ENCODE measurements around the gene HPCAL1. TPM values are rescaled to one million over a fixed set of nuclear protein-coding genes. Genes with fewer than 3 reads are reported as not detected.
A peak's percentile ranks its signal among the peaks of the same experiment; 100 is the strongest.

Gene HPCAL1
- total and polyA plus RNA-seq, 2 donors (not counting 1 experiment from before 2014, with no cell fraction given), result 60.3 to 65.1 TPM

DNA sequence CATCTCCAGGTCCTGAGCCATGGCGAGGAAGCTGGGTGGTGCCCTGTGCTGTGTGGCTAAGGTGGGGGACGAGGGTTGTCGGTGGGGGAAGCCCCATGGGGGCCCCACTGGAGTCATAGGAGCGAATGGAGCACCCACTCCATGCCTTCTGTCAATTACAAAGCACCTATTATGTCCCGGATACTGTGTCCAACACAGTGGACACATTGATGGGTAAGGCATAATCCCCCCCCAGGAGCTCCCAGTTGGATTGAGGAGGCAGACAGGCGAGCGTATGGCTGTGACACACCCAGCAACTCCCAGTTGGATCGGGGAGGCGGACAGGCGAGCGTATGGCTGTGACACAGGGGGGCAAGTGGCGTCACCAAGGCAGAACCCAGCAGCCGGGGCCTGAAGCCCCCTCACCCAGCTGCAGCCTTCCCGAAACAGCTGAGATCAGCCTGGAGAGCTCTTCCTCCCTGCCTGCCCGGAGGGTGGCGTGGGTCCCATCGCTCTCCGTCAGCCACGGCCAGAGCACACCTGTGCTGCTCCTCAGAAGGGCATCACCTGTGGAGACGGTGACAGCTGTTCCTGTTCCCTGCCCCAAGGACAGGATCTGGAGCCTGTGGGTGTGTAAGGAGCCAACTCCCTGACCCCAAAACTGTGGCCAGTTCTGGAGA is 69.6 kb downstream of the HPCAL1 start:
- CTCF ChIA-PET, result no interaction called here
- POLR2A ChIA-PET, result no interaction called here
- 96% methylated on average over 16 of the region's 20 CpGs for WGBS (ENCODE audit: insufficient coverage)
- Mint-ChIP-seq H3K27ac (no peak overlapping the region), H3K9me3 (ENCODE audit: insufficient read depth) (no peaks in the 10 kb centered on the region), H3K4me1 (peaks cover 63% of the 10 kb centered on the region), H3K27me3 (no peaks in the 10 kb centered on the region), H3K4me3 (no peak overlapping the region)
- intact Hi-C loops (cut with micrococcal nuclease), result no loop called here
- Histone ChIP-seq H3K4me2 (replicated peaks; ENCODE audit: low read depth, low read length, poor library complexity, severe bottlenecking) (no peak overlapping the region), H3K4me3 (ENCODE audit: control extremely low read depth in 1 of 5, extremely low read depth in 1 of 5, insufficient read depth in 1 of 5, low read depth in 2 of 5, low read length in 4 of 5) (no peak overlapping the region), H3K36me3 (replicated peaks in 1 of 2; ENCODE audit: control extremely low read depth in 1 of 2, control insufficient read depth in 1 of 2, extremely low read depth in 1 of 2, insufficient read depth in 2 of 2, low read length in 1 of 2) (peaks cover 0 to 2% of the 10 kb centered on the region in 2 experiments), H3K27me3 (replicated peaks in 1 of 4; ENCODE audit: control extremely low read depth in 1 of 4, control insufficient read depth in 3 of 4, insufficient read depth in 4 of 4, low read length in 3 of 4) (no peaks in the 10 kb centered on the region), H2AFZ (ENCODE audit: insufficient read depth, low read depth, low read length, poor library complexity, severe bottlenecking) (no peak overlapping the region), H3K9me3 (ENCODE audit: control extremely low read depth in 1 of 3, control insufficient read depth in 2 of 3, insufficient read depth in 1 of 3, low read length in 2 of 3) (no peaks in the 10 kb centered on the region), H3K4me1 (ENCODE audit: control insufficient read depth in 2 of 2, insufficient read depth in 2 of 2, low read length in 2 of 2) (peaks cover 30 to 48% of the 10 kb centered on the region in 2 donors), H4K20me1 (ENCODE audit: control insufficient read depth, insufficient read depth, low read length, poor library complexity, severe bottlenecking) (peaks cover 15% of the 10 kb centered on the region), H3K9ac (ENCODE audit: low read length) (no peak overlapping the region), H3K79me2 (ENCODE audit: control insufficient read depth, insufficient read depth, low read length) (peaks cover 80% of the 10 kb centered on the region), H3K27ac (ENCODE audit: low read length in 2 of 2) (no peak overlapping the region)
- TF ChIP-seq, protein P1, sequence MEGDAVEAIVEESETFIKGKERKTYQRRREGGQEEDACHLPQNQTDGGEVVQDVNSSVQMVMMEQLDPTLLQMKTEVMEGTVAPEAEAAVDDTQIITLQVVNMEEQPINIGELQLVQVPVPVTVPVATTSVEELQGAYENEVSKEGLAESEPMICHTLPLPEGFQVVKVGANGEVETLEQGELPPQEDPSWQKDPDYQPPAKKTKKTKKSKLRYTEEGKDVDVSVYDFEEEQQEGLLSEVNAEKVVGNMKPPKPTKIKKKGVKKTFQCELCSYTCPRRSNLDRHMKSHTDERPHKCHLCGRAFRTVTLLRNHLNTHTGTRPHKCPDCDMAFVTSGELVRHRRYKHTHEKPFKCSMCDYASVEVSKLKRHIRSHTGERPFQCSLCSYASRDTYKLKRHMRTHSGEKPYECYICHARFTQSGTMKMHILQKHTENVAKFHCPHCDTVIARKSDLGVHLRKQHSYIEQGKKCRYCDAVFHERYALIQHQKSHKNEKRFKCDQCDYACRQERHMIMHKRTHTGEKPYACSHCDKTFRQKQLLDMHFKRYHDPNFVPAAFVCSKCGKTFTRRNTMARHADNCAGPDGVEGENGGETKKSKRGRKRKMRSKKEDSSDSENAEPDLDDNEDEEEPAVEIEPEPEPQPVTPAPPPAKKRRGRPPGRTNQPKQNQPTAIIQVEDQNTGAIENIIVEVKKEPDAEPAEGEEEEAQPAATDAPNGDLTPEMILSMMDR (IDR thresholded peaks at IDR 0.05), result no peak
- no peak for TF ChIP-seq EZH2 (IDR thresholded peaks at IDR 0.05; ENCODE audit: borderline replicate concordance, insufficient read depth, low read depth, low read length, poor library complexity, severe bottlenecking)
- DNase-seq, result no peak
- no peak for ATAC-seq (ENCODE audit: low read depth)

DNA sequence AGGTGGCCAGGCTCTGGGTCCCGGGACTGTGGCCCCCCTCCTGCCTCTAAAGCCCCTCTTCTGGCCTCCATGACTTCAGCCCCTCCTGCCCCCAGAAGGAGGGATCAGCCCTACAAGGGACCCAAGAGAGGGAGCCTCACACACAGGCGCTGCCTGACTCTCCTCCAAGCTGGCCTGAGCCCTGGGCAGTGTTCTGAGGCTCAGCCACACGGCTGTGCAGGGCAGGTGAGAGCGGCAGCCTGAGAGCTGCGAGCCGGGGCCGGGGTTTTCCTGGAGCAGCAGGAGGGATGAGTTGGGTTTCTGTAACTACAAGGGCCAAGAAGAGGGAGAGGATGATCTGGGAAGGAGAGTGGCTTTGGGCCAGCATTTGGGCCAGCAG is 70.1 kb downstream of the HPCAL1 start:
- intact Hi-C loops (cut with micrococcal nuclease), result no loop called here
- Histone ChIP-seq H2AFZ (ENCODE audit: insufficient read depth, low read depth, low read length, poor library complexity, severe bottlenecking) (no peak overlapping the region), H4K20me1 (ENCODE audit: control insufficient read depth, insufficient read depth, low read length, poor library complexity, severe bottlenecking) (peaks cover 13% of the 10 kb centered on the region), H3K4me2 (replicated peaks; ENCODE audit: low read depth, low read length, poor library complexity, severe bottlenecking) (no peak overlapping the region), H3K27me3 (replicated peaks in 1 of 4; ENCODE audit: control extremely low read depth in 1 of 4, control insufficient read depth in 3 of 4, insufficient read depth in 4 of 4, low read length in 3 of 4) (no peaks in the 10 kb centered on the region), H3K36me3 (replicated peaks in 1 of 2; ENCODE audit: control extremely low read depth in 1 of 2, control insufficient read depth in 1 of 2, extremely low read depth in 1 of 2, insufficient read depth in 2 of 2, low read length in 1 of 2) (peaks cover 0 to 2% of the 10 kb centered on the region in 2 experiments), H3K4me3 (ENCODE audit: control extremely low read depth in 1 of 5, extremely low read depth in 1 of 5, insufficient read depth in 1 of 5, low read depth in 2 of 5, low read length in 4 of 5) (no peak overlapping the region), H3K9me3 (ENCODE audit: control extremely low read depth in 1 of 3, control insufficient read depth in 2 of 3, insufficient read depth in 1 of 3, low read length in 2 of 3) (no peaks in the 10 kb centered on the region), H3K4me1 (ENCODE audit: control insufficient read depth in 2 of 2, insufficient read depth in 2 of 2, low read length in 2 of 2) (peaks cover 36 to 53% of the 10 kb centered on the region in 2 donors), H3K27ac (ENCODE audit: low read length in 2 of 2) (no peak overlapping the region), H3K9ac (ENCODE audit: low read length) (no peak overlapping the region), H3K79me2 (ENCODE audit: control insufficient read depth, insufficient read depth, low read length) (peaks cover 80% of the 10 kb centered on the region)
- Mint-ChIP-seq H3K9me3 (ENCODE audit: insufficient read depth) (no peaks in the 10 kb centered on the region), H3K4me3 (no peak overlapping the region), H3K27me3 (no peaks in the 10 kb centered on the region), H3K4me1 (peaks cover 65% of the 10 kb centered on the region), H3K27ac (peak overlapping the region; percentile 77)
- ATAC-seq (ENCODE audit: low read depth), result no peak
- WGBS (ENCODE audit: insufficient coverage), result 97% methylated on average over 7 of the region's 7 CpGs
- TF ChIP-seq, protein P1 (IDR thresholded peaks at IDR 0.05), result no peak
- POLR2A ChIA-PET, result no interaction called here
- CTCF ChIA-PET, result no interaction called here
- no peak for DNase-seq
